ENCODE data around the gene VSIG10. TPM values are rescaled to one million over a fixed set of nuclear protein-coding genes. Genes with fewer than 3 reads are reported as not detected.

VSIG10 gene
- total and polyA plus RNA-seq, 2 of the 13 experiments (the other 11 are each of a cell fraction or from before 2014, with no cell fraction given) = 25.6 to 42.5 TPM

DNA sequence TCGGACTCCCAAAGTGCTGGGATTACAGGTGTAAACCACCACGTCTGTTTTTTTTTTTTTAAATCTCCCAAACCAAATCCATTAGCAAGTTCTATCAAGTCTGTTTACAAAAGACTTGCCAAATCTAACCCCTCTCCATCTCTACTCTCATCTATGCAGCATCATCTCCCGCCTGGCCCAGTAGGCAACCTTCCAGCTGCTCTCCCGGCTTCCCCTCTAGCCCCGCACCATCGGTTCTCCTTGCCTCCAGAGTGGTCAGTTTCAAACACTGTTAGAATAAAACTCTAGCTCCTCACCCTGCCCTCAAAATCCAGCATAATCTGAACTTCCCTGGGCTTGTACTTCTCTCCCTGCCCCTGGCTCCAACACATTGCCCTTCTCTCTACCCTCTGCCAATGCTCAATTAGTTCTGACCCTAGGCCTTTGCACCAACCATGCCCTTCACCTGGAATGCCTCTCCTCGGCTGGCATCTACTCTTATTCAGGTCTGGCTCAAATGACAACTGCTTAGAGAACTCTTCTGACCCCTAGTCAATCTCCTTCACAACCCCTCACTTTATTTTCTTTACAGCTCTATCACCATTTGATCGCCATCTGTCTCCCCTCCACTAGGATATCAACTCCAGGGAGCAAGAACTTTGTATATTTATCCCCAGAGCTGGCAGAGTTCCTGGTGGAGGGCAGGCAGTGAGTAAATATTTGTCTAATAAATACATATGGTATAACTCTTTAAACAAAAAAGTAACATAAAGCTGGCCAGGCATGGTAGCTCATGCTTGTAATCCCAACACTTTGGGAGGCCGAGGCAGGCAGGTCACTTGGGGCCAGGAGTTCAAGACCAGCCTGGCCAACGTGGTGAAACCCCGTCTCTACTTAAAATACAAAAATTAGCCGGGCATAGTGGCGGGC, 47.7 kb downstream of the VSIG10 start (continued):
- TF ChIP-seq, protein P1, sequence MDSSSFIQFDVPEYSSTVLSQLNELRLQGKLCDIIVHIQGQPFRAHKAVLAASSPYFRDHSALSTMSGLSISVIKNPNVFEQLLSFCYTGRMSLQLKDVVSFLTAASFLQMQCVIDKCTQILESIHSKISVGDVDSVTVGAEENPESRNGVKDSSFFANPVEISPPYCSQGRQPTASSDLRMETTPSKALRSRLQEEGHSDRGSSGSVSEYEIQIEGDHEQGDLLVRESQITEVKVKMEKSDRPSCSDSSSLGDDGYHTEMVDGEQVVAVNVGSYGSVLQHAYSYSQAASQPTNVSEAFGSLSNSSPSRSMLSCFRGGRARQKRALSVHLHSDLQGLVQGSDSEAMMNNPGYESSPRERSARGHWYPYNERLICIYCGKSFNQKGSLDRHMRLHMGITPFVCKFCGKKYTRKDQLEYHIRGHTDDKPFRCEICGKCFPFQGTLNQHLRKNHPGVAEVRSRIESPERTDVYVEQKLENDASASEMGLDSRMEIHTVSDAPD (CRISPR knock-in tag; IDR thresholded peaks at IDR 0.05) = no peak
- TF ChIP-seq SMAD9 (CRISPR knock-in tag; IDR thresholded peaks at IDR 0.05) (no peak), RARA (CRISPR knock-in tag; IDR thresholded peaks at IDR 0.05) (peak; percentile 69), ZNF557 (CRISPR knock-in tag; IDR thresholded peaks at IDR 0.05) (no peak), ATF7 (IDR thresholded peaks at IDR 0.05) (no peak), ATF7 (CRISPR knock-in tag; IDR thresholded peaks at IDR 0.05) (no peak), ZKSCAN1 (IDR thresholded peaks at IDR 0.05; ENCODE audit: low read length) (no peak), PAWR (CRISPR knock-in tag; IDR thresholded peaks at IDR 0.05; ENCODE audit: borderline replicate concordance) (no peak), NKX3-1 (CRISPR knock-in tag; IDR thresholded peaks at IDR 0.05) (no peak), MEIS1 (CRISPR knock-in tag; IDR thresholded peaks at IDR 0.05; ENCODE audit: borderline replicate concordance) (no peak), PTBP1 (IDR thresholded peaks at IDR 0.05; ENCODE audit: low read depth, low read length, poor library complexity, severe bottlenecking) (no peak), ZZZ3 (CRISPR knock-in tag; IDR thresholded peaks at IDR 0.05; ENCODE audit: borderline replicate concordance) (no peak), CENPT (CRISPR knock-in tag; IDR thresholded peaks at IDR 0.05; ENCODE audit: low read depth) (no peak), STAT5B (CRISPR knock-in tag; IDR thresholded peaks at IDR 0.05) (no peak), FOSL2 (CRISPR knock-in tag; IDR thresholded peaks at IDR 0.05) (peak; percentile 38)
- TF ChIP-seq, protein P2, sequence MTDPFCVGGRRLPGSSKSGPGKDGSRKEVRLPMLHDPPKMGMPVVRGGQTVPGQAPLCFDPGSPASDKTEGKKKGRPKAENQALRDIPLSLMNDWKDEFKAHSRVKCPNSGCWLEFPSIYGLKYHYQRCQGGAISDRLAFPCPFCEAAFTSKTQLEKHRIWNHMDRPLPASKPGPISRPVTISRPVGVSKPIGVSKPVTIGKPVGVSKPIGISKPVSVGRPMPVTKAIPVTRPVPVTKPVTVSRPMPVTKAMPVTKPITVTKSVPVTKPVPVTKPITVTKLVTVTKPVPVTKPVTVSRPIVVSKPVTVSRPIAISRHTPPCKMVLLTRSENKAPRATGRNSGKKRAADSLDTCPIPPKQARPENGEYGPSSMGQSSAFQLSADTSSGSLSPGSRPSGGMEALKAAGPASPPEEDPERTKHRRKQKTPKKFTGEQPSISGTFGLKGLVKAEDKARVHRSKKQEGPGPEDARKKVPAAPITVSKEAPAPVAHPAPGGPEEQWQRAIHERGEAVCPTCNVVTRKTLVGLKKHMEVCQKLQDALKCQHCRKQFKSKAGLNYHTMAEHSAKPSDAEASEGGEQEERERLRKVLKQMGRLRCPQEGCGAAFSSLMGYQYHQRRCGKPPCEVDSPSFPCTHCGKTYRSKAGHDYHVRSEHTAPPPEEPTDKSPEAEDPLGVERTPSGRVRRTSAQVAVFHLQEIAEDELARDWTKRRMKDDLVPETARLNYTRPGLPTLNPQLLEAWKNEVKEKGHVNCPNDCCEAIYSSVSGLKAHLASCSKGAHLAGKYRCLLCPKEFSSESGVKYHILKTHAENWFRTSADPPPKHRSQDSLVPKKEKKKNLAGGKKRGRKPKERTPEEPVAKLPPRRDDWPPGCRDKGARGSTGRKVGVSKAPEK (CRISPR knock-in tag; IDR thresholded peaks at IDR 0.05; ENCODE audit: borderline replicate concordance) = peak; percentile 33; the same call in 1 of the 2 replicates
- TF ChIP-seq, protein P3, sequence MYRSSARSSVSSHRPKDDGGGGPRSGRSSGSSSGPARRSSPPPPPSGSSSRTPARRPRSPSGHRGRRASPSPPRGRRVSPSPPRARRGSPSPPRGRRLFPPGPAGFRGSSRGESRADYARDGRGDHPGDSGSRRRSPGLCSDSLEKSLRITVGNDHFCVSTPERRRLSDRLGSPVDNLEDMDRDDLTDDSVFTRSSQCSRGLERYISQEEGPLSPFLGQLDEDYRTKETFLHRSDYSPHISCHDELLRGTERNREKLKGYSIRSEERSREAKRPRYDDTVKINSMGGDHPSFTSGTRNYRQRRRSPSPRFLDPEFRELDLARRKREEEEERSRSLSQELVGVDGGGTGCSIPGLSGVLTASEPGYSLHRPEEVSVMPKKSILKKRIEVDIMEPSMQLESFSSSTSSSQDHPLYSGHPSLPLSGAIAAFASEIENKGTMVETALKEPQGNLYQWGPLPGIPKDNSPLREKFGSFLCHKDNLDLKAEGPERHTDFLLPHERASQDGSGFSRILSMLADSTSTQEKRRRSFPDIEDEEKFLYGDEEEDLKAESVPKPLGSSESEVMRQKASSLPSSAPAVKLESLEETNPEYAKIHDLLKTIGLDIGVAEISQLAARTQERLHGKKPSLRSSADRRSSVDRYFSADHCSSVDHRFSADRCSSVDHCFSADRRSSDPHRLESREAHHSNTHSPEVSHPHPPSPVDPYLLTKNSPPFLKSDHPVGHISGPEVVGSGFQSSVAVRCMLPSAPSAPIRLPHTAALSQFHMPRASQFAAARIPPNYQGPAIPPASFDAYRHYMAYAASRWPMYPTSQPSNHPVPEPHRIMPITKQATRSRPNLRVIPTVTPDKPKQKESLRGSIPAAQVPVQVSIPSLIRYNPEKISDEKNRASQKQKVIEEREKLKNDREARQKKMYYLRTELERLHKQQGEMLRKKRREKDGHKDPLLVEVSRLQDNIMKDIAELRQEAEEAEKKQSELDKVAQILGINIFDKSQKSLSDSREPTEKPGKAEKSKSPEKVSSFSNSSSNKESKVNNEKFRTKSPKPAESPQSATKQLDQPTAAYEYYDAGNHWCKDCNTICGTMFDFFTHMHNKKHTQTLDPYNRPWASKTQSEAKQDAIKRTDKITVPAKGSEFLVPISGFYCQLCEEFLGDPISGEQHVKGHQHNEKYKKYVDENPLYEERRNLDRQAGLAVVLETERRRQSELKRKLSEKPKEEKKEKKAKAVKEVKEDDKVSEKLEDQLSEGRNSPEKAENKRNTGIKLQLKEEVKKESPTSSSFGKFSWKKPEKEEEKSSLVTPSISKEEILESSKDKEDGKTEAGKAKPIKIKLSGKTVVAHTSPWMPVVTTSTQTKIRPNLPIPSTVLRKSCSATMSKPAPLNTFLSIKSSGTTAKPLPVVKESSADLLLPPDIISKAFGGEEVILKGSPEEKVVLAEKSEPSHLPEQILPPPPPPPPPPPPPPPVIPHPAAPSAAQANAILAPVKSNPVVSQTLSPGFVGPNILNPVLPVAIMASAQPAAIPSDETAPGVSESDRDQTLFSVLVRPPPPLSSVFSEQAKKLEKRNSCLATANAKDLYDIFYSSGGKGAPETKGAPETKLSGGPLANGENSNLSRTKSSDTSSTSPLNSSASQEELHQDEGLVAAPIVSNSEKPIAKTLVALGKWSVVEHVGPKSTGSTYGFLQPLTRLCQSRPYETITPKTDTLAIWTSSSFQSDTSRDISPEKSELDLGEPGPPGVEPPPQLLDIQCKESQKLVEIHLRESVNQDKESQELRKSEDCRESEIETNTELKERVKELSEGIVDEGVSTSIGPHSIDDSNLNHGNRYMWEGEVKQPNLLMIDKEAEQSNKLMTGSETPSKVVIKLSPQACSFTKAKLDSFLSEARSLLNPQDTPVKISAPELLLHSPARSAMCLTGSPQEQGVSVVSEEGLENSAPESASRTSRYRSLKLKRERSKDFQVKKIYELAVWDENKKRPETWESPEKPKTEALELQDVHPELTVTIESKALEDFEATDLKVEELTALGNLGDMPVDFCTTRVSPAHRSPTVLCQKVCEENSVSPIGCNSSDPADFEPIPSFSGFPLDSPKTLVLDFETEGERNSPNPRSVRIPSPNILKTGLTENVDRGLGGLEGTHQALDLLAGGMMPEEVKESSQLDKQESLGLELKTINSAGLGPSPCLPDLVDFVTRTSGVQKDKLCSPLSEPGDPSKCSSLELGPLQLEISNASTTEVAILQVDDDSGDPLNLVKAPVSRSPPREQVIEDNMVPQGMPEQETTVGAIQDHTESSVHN (CRISPR knock-in tag; IDR thresholded peaks at IDR 0.05) = no peak
